Forelimb muscle (tissue), 1 donor: Measurements from ENCODE around the gene OR4D10. TPM values are rescaled to one million over a fixed set of nuclear protein-coding genes. Genes with fewer than 3 reads are reported as not detected.

Experiments
- DNase-seq: peaks from one replicate; pipeline ENCODE4 v3.0.0-alpha.2; 2013; ENCODE audit warnings: low read depth
- polyA plus RNA-seq: library from polyadenylated mRNA; unstranded; fragments of 120-200 nt; gene quantifications from one replicate; pipeline ENCODE4 v1.2.1, GENCODE V29; 2013; ENCODE audit not compliant: insufficient read length

Gene OR4D10
- polyA plus RNA-seq, 1 donor = not detected

- DNase-seq = no peak
These were observed 50.4 kb downstream of the OR4D10 start for GRCh38 chr11:59523541-59523940.

- no peak for DNase-seq
These were observed 55.6 kb downstream of the OR4D10 start for GRCh38 chr11:59528711-59529110.

Other genes starting within 250 kb of the OR4D10 start
- not detected for gene OR5AN1, start 114.4 kb upstream of the OR4D10 start, polyA plus RNA-seq
- gene OR5A2, start 46.9 kb upstream of the OR4D10 start, polyA plus RNA-seq = 0.03 TPM
- not detected for gene OR5A1, start 36.8 kb upstream of the OR4D10 start, polyA plus RNA-seq
- gene OR4D6, start 16.4 kb upstream of the OR4D10 start, polyA plus RNA-seq = not detected
- gene OR4D11, start 30.3 kb downstream of the OR4D10 start, polyA plus RNA-seq = not detected
- 0.08 TPM for gene OR4D9, start 38.2 kb downstream of the OR4D10 start, polyA plus RNA-seq
- gene OSBP, start 142.5 kb downstream of the OR4D10 start, polyA plus RNA-seq = 50.5 TPM
- gene PATL1, start 195.7 kb downstream of the OR4D10 start, polyA plus RNA-seq = 25.2 TPM
- not detected for gene OR10V1, start 240.5 kb downstream of the OR4D10 start, polyA plus RNA-seq